AG10803 (cell line): ENCODE data around the gene ZBTB40.

ENCODE experiments used
- DNase-seq: peaks from one replicate; pipeline ENCODE4 v3.0.0; 2010; ENCODE audit warnings: low read depth
- H3K4me3 ChIP-seq: 2 replicates; pipeline ENCODE4 v1.5.1; 2011; ENCODE audit warnings: mild to moderate bottlenecking, low read length, control low read depth
- TF ChIP-seq, protein P1 (sequence below): conservative IDR thresholded peaks from 2 replicates; pipeline ENCODE4 v1.5.1; 2011; ENCODE audit warnings: mild to moderate bottlenecking, low read length, control low read depth, inconsistent platforms

ZBTB40 gene

DNA sequence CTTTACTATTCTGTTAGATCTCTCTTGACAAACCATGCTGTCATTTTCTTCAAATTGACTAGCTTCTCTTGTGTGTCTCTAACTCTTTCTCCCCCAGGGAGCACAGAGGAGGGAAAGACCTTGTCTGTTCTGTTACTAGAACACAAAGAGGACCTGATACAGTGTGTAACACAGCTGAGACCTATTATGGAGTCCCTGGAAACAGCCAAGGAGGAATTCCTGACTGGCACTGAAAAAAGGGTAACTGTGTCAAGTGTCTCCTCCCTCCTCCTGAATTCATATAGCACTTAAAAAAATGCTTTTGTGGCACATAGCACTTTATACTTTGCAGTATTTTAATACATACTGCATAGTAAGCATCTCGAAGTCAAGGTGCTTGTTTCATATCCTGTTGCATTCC is 50.6 kb downstream of the ZBTB40 start:
- no peak for DNase-seq
- TF ChIP-seq, protein P1, sequence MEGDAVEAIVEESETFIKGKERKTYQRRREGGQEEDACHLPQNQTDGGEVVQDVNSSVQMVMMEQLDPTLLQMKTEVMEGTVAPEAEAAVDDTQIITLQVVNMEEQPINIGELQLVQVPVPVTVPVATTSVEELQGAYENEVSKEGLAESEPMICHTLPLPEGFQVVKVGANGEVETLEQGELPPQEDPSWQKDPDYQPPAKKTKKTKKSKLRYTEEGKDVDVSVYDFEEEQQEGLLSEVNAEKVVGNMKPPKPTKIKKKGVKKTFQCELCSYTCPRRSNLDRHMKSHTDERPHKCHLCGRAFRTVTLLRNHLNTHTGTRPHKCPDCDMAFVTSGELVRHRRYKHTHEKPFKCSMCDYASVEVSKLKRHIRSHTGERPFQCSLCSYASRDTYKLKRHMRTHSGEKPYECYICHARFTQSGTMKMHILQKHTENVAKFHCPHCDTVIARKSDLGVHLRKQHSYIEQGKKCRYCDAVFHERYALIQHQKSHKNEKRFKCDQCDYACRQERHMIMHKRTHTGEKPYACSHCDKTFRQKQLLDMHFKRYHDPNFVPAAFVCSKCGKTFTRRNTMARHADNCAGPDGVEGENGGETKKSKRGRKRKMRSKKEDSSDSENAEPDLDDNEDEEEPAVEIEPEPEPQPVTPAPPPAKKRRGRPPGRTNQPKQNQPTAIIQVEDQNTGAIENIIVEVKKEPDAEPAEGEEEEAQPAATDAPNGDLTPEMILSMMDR = no peak
- no peak overlapping the region for H3K4me3 ChIP-seq

DNA sequence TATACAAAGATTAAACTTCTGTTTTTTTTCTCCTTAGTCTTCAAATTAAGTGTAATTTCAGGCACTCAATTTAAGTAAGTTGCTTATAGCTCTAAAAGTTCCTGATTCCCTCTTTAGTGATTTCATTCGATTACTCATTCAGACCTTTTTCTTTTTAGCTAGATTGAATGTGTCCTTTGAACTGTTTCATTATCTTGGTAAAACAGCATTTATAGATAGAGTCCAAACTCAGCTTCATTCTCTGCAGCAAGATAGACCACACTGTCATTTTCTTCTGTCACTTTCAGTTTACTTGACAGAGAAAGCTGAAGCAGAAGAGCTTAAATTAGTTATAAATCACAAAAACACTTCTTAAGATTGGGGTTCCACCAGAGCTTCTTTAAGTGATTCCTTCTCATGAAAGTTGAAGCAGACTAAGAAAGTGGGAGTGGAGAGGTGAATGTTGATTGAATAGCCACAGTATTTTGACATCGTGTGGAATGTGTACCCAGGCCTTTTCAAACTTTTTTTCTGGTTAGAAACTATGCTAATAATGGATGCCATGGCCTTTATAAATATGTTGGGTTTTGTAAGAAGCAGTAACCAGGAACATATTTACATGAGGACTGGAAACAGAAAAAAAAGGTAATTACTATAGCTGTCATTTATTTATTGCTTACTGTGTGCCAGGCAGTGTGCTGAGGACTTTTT is 52.2 kb downstream of the ZBTB40 start:
- TF ChIP-seq, protein P1 = no peak
- no peak overlapping the region for H3K4me3 ChIP-seq
- DNase-seq = peak; percentile 87

DNA sequence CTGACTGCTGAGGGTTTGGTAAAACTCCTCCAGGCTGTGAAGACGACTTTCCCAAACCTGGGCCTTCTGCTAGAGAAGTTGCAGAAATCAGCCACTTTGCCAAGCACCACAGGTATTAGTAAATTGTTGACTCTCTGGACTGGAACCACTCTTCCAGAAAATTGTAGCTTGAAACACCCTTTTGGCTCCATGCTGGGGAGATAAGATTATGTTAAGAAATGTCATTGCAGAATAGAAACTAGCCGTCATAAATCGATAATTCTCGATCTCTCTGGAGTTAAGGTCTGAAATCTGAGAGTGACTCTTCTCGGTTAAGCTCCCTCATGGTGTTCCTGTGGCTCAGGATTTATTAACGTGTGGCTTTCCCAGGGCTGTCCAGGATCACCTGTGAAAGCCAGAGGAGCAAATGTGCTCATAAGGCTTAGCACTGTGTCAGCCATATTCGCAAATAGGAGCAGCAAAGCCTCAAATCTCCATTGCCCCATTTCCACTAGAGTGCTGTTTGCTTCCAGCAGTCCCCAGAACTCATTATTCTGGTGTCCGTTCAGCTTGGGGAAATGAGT is 54.6 kb downstream of the ZBTB40 start:
- no peak for DNase-seq
- TF ChIP-seq, protein P1 = no peak
- H3K4me3 ChIP-seq = no peak overlapping the region

DNA sequence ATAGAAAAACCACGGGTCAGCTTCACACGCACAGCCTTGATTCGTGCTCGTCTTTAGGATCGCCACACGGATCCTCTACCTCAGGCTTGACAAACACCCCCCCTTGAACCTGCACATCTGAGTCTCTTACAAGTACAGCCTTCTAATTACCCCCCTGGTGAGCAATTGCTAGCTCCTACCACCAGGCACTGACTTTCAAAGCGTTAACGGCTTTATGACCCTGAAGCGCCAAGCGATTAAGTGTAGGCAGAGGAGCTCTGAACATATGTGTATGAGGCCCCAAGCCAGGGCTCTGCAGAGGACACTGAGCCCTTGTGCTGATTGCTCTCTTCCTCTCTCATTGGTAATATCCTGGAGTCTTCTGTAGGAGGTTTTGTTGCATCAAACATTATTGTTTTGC is 55.9 kb downstream of the ZBTB40 start:
- TF ChIP-seq, protein P1 = no peak
- DNase-seq = no peak
- H3K4me3 ChIP-seq = no peak overlapping the region

DNA sequence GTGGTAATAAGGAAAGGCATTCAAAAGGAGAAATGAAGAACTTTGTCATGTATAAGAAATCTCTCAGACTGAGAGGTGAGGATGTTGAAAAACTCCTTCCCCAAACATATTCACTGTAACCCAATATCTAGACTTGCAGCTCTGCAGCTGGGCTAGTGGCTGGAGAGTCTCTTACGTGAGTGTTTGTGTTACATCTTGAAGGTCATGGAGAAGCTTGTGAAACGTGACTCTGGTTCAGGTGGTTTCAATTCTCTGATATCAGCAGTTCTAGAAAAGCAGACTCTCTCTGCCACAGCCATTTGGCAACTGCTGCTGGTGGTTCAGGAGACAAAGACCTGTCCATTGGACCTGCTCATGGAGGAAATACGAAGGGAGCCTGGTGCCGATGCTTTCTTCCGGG is 56.7 kb downstream of the ZBTB40 start:
- TF ChIP-seq, protein P1 = no peak
- no peak overlapping the region for H3K4me3 ChIP-seq
- no peak for DNase-seq

DNA sequence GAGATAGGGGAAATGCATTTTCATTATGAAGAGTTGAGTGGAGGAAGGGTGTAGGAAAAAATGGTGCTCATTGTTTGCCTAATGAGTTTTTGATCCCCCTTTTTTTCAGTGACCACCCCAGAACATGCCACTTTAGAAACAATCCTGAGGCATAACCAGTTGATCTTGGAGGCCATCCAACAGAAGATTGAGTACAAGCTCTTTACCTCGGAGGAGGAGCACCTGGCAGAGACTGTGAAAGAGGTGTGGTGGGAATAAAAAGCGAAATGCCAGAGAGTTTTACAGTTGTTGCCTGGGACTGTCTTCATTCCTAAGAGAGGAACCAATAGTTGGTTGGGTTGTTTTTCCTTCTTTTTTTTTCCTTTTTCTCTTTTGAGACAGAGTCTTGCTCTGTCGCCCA is 57.3 kb downstream of the ZBTB40 start:
- TF ChIP-seq, protein P1 = no peak
- no peak overlapping the region for H3K4me3 ChIP-seq
- no peak for DNase-seq

DNA sequence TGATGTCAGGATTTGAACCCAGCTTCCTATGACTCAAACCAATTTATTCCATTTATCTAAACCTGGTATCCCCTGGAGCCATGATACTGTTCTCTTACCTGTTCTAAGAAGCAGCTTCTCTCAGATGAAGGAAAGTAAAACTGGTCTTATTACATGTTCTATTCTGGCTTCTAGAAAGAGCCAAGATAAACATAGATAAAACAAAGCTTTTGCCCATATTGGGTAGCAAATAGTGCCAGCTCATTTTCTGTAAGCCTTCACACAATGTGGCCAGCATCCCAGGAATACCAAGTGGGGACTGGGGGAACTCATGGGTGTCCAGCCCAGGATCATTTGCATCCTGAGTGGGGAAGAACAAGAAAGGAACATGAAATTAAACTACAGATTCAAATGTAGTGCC is 58.2 kb downstream of the ZBTB40 start:
- H3K4me3 ChIP-seq = no peak overlapping the region
- peak; percentile 17 for DNase-seq
- TF ChIP-seq, protein P1 = no peak
